ENCODE data around the gene MRPS27. TPM values are rescaled to one million over a fixed set of nuclear protein-coding genes. Genes with fewer than 3 reads are reported as not detected.

MRPS27 gene
- total and polyA plus RNA-seq, 9 of the 15 experiments (the other 6 are each of a cell fraction or from before 2014, with no cell fraction given), result 73.6 to 144 (median 106) TPM

DNA sequence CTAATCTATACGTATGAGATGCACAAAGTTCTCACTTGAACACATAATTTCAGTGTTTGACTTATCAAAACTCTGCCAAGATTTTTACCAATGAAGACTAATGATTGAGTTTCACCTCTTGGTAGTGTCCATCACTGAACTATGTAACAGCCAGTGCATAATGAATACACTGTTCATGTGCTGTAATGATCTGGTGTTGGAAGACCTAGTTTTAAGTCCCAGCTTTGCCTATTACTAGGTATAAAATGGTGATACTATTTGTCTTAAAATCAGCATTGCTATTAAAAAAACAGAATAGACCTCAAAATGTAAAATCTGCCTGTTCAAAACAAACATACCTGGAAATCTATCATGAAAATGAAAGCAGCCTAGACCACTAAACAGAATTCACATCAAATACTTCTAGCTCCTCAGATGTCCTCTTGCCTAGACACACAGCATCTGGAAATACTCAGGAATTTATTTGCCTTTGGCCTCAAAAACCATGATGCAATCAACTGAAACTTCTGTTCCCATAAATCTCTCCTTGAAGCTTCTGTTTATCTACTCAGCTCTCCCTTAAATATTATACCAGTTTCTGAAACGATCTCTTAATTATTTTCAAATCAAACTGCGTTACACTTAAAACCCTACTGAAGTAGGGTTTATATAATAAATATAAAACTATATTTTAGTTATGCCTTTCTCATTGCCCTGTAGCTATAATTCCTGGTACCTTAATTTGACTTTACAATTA lies 38.1 kb downstream of the MRPS27 start (continued):
- TF ChIP-seq, protein P1, sequence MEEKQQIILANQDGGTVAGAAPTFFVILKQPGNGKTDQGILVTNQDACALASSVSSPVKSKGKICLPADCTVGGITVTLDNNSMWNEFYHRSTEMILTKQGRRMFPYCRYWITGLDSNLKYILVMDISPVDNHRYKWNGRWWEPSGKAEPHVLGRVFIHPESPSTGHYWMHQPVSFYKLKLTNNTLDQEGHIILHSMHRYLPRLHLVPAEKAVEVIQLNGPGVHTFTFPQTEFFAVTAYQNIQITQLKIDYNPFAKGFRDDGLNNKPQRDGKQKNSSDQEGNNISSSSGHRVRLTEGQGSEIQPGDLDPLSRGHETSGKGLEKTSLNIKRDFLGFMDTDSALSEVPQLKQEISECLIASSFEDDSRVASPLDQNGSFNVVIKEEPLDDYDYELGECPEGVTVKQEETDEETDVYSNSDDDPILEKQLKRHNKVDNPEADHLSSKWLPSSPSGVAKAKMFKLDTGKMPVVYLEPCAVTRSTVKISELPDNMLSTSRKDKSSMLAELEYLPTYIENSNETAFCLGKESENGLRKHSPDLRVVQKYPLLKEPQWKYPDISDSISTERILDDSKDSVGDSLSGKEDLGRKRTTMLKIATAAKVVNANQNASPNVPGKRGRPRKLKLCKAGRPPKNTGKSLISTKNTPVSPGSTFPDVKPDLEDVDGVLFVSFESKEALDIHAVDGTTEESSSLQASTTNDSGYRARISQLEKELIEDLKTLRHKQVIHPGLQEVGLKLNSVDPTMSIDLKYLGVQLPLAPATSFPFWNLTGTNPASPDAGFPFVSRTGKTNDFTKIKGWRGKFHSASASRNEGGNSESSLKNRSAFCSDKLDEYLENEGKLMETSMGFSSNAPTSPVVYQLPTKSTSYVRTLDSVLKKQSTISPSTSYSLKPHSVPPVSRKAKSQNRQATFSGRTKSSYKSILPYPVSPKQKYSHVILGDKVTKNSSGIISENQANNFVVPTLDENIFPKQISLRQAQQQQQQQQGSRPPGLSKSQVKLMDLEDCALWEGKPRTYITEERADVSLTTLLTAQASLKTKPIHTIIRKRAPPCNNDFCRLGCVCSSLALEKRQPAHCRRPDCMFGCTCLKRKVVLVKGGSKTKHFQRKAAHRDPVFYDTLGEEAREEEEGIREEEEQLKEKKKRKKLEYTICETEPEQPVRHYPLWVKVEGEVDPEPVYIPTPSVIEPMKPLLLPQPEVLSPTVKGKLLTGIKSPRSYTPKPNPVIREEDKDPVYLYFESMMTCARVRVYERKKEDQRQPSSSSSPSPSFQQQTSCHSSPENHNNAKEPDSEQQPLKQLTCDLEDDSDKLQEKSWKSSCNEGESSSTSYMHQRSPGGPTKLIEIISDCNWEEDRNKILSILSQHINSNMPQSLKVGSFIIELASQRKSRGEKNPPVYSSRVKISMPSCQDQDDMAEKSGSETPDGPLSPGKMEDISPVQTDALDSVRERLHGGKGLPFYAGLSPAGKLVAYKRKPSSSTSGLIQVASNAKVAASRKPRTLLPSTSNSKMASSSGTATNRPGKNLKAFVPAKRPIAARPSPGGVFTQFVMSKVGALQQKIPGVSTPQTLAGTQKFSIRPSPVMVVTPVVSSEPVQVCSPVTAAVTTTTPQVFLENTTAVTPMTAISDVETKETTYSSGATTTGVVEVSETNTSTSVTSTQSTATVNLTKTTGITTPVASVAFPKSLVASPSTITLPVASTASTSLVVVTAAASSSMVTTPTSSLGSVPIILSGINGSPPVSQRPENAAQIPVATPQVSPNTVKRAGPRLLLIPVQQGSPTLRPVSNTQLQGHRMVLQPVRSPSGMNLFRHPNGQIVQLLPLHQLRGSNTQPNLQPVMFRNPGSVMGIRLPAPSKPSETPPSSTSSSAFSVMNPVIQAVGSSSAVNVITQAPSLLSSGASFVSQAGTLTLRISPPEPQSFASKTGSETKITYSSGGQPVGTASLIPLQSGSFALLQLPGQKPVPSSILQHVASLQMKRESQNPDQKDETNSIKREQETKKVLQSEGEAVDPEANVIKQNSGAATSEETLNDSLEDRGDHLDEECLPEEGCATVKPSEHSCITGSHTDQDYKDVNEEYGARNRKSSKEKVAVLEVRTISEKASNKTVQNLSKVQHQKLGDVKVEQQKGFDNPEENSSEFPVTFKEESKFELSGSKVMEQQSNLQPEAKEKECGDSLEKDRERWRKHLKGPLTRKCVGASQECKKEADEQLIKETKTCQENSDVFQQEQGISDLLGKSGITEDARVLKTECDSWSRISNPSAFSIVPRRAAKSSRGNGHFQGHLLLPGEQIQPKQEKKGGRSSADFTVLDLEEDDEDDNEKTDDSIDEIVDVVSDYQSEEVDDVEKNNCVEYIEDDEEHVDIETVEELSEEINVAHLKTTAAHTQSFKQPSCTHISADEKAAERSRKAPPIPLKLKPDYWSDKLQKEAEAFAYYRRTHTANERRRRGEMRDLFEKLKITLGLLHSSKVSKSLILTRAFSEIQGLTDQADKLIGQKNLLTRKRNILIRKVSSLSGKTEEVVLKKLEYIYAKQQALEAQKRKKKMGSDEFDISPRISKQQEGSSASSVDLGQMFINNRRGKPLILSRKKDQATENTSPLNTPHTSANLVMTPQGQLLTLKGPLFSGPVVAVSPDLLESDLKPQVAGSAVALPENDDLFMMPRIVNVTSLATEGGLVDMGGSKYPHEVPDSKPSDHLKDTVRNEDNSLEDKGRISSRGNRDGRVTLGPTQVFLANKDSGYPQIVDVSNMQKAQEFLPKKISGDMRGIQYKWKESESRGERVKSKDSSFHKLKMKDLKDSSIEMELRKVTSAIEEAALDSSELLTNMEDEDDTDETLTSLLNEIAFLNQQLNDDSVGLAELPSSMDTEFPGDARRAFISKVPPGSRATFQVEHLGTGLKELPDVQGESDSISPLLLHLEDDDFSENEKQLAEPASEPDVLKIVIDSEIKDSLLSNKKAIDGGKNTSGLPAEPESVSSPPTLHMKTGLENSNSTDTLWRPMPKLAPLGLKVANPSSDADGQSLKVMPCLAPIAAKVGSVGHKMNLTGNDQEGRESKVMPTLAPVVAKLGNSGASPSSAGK (IDR thresholded peaks at IDR 0.05), result no peak
- TF ChIP-seq TAF9B (IDR thresholded peaks at IDR 0.05; ENCODE audit: partially characterized antibody) (peak; percentile 33), RBM25 (IDR thresholded peaks at IDR 0.05; ENCODE audit: low read depth, low read length, severe bottlenecking) (no peak), ZC3H8 (IDR thresholded peaks at IDR 0.05) (no peak), STAG1 (CRISPR knock-in tag; IDR thresholded peaks at IDR 0.05; ENCODE audit: borderline replicate concordance) (no peak)
- TF ChIP-seq, protein P2, sequence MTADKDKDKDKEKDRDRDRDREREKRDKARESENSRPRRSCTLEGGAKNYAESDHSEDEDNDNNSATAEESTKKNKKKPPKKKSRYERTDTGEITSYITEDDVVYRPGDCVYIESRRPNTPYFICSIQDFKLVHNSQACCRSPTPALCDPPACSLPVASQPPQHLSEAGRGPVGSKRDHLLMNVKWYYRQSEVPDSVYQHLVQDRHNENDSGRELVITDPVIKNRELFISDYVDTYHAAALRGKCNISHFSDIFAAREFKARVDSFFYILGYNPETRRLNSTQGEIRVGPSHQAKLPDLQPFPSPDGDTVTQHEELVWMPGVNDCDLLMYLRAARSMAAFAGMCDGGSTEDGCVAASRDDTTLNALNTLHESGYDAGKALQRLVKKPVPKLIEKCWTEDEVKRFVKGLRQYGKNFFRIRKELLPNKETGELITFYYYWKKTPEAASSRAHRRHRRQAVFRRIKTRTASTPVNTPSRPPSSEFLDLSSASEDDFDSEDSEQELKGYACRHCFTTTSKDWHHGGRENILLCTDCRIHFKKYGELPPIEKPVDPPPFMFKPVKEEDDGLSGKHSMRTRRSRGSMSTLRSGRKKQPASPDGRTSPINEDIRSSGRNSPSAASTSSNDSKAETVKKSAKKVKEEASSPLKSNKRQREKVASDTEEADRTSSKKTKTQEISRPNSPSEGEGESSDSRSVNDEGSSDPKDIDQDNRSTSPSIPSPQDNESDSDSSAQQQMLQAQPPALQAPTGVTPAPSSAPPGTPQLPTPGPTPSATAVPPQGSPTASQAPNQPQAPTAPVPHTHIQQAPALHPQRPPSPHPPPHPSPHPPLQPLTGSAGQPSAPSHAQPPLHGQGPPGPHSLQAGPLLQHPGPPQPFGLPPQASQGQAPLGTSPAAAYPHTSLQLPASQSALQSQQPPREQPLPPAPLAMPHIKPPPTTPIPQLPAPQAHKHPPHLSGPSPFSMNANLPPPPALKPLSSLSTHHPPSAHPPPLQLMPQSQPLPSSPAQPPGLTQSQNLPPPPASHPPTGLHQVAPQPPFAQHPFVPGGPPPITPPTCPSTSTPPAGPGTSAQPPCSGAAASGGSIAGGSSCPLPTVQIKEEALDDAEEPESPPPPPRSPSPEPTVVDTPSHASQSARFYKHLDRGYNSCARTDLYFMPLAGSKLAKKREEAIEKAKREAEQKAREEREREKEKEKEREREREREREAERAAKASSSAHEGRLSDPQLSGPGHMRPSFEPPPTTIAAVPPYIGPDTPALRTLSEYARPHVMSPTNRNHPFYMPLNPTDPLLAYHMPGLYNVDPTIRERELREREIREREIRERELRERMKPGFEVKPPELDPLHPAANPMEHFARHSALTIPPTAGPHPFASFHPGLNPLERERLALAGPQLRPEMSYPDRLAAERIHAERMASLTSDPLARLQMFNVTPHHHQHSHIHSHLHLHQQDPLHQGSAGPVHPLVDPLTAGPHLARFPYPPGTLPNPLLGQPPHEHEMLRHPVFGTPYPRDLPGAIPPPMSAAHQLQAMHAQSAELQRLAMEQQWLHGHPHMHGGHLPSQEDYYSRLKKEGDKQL (CRISPR knock-in tag; IDR thresholded peaks at IDR 0.05; ENCODE audit: borderline replicate concordance), result no peak
- TF ChIP-seq, protein P3, sequence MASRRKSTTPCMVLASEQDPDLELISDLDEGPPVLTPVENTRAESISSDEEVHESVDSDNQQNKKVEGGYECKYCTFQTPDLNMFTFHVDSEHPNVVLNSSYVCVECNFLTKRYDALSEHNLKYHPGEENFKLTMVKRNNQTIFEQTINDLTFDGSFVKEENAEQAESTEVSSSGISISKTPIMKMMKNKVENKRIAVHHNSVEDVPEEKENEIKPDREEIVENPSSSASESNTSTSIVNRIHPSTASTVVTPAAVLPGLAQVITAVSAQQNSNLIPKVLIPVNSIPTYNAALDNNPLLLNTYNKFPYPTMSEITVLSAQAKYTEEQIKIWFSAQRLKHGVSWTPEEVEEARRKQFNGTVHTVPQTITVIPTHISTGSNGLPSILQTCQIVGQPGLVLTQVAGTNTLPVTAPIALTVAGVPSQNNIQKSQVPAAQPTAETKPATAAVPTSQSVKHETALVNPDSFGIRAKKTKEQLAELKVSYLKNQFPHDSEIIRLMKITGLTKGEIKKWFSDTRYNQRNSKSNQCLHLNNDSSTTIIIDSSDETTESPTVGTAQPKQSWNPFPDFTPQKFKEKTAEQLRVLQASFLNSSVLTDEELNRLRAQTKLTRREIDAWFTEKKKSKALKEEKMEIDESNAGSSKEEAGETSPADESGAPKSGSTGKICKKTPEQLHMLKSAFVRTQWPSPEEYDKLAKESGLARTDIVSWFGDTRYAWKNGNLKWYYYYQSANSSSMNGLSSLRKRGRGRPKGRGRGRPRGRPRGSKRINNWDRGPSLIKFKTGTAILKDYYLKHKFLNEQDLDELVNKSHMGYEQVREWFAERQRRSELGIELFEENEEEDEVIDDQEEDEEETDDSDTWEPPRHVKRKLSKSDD (conservative IDR thresholded peaks at IDR 0.05; ENCODE audit: low read length), result no peak
